GM23338 (cell line): ENCODE data around the gene CHST11. TPM values are rescaled to one million over a fixed set of nuclear protein-coding genes. Genes with fewer than 3 reads are reported as not detected.

ENCODE experiments used
- ATAC-seq: fragments of 200-7000 bp; cut with Tn5 transposase; 3 replicates; pipeline ENCODE4 v1.9.1; 2020
- DNase-seq: peaks from one replicate; pipeline ENCODE4 v3.0.0-alpha.2; 2015; ENCODE audit warnings: low spot score
- H2AFZ ChIP-seq: fragments of 200-600 bp; sonication (generic); 2 replicates; pipeline ENCODE4 v1.8.0; 2016; ENCODE audit warnings: antibody characterized with exemption, mild to moderate bottlenecking, moderate library complexity
- H3F3A ChIP-seq: fragments of 200-600 bp; sonication (generic); replicated peaks from 2 replicates; pipeline ENCODE4 v1.8.0; 2017; ENCODE audit warnings: antibody characterized with exemption, mixed run types, low read depth
- H3K27ac ChIP-seq: fragments of 200-600 bp; sonication (generic); 2 replicates; pipeline ENCODE4 v1.6.1; 2016; ENCODE audit warnings: low read depth
- H3K27me3 ChIP-seq: fragments of 200-600 bp; sonication (generic); 2 replicates; pipeline ENCODE4 v1.8.0; 2016; ENCODE audit warnings: mild to moderate bottlenecking, mixed run types, moderate library complexity; ENCODE audit not compliant: insufficient read depth
- H3K36me3 ChIP-seq: fragments of 200-600 bp; sonication (generic); 2 replicates; pipeline ENCODE4 v1.8.0; 2016; ENCODE audit warnings: mild to moderate bottlenecking; ENCODE audit not compliant: insufficient read depth
- H3K4me1 ChIP-seq: fragments of 200-600 bp; sonication (generic); 2 replicates; pipeline ENCODE4 v1.8.0; 2016; ENCODE audit warnings: mild to moderate bottlenecking, moderate library complexity; ENCODE audit not compliant: insufficient read depth
- H3K4me2 ChIP-seq: fragments of 200-600 bp; sonication (generic); 2 replicates; pipeline ENCODE4 v1.7.1; 2017; ENCODE audit warnings: mixed run types
- H3K4me3 ChIP-seq: fragments of 200-600 bp; sonication (generic); 2 replicates; pipeline ENCODE4 v1.6.1; 2016; ENCODE audit warnings: mixed run types
- H3K79me2 ChIP-seq: fragments of 200-600 bp; sonication (generic); replicated peaks from 2 replicates; pipeline ENCODE4 v1.8.0; 2017; ENCODE audit warnings: mild to moderate bottlenecking; ENCODE audit not compliant: insufficient read depth
- H3K9me2 ChIP-seq: fragments of 200-600 bp; sonication (generic); 2 replicates; pipeline ENCODE4 v1.8.0; 2017; ENCODE audit not compliant: insufficient read depth
- H4K20me1 ChIP-seq: fragments of 200-600 bp; sonication (generic); replicated peaks from 2 replicates; pipeline ENCODE4 v1.8.0; 2017; ENCODE audit warnings: mild to moderate bottlenecking; ENCODE audit not compliant: insufficient read depth
- H3K27ac Mint-ChIP-seq: 2 replicates; pipeline ENCODE4 v1.8.0; 2020; ENCODE audit warnings: inconsistent platforms, mild to moderate bottlenecking, moderate library complexity, mixed read lengths
- H3K27me3 Mint-ChIP-seq: 3 replicates; pipeline ENCODE4 v1.8.0; 2022; ENCODE audit warnings: low read depth, mild to moderate bottlenecking, moderate library complexity, mixed read lengths, inconsistent platforms; ENCODE audit not compliant: insufficient read depth, poor library complexity
- H3K36me3 Mint-ChIP-seq: 3 replicates; pipeline ENCODE4 v1.8.0; 2021; ENCODE audit warnings: low read depth, mild to moderate bottlenecking, inconsistent platforms, moderate library complexity, mixed read lengths
- H3K4me1 Mint-ChIP-seq: 3 replicates; pipeline ENCODE4 v1.8.0; 2020; ENCODE audit warnings: mild to moderate bottlenecking, inconsistent platforms, mixed read lengths
- H3K4me3 Mint-ChIP-seq: 3 replicates; pipeline ENCODE4 v1.8.0; 2021; ENCODE audit warnings: moderate library complexity, mild to moderate bottlenecking, inconsistent platforms, mixed read lengths
- H3K9me3 Mint-ChIP-seq: 3 replicates; pipeline ENCODE4 v1.8.0; 2020; ENCODE audit warnings: moderate library complexity, mild to moderate bottlenecking, inconsistent platforms, mixed read lengths
- CREB1 ChIP-seq: fragments of 250-450 bp; sonication (Bioruptor Pico); IDR thresholded peaks from 2 replicates; pipeline ENCODE4 v1.5.0; 2020; ENCODE audit warnings: low read depth, mild to moderate bottlenecking, moderate library complexity
- EZH2phosphoT487 ChIP-seq: fragments of 200-600 bp; sonication (generic); IDR thresholded peaks from one replicate; pipeline ENCODE4 v1.8.1; 2018; ENCODE audit warnings: antibody characterized with exemption; ENCODE audit not compliant: unreplicated experiment
- JUNB ChIP-seq: IDR thresholded peaks from one replicate; pipeline ENCODE4 v1.6.1; 2016; ENCODE audit warnings: antibody characterized with exemption; ENCODE audit not compliant: unreplicated experiment
- NANOG ChIP-seq: IDR thresholded peaks from 2 replicates; pipeline ENCODE4 v1.6.1; 2016; ENCODE audit warnings: antibody characterized with exemption, borderline replicate concordance
- POLR2AphosphoS5 ChIP-seq: IDR thresholded peaks from 2 replicates; pipeline ENCODE4 v1.6.1; 2016; ENCODE audit warnings: antibody characterized with exemption, low read depth
- STAT1 ChIP-seq: IDR thresholded peaks from one replicate; pipeline ENCODE4 v1.6.1; 2016; ENCODE audit warnings: antibody characterized with exemption; ENCODE audit not compliant: unreplicated experiment
- polyA plus RNA-seq: library from polyadenylated mRNA; unstranded; fragments of >200 nt; fragmentation: Nextera tagmentation; extraction: Ambion mirVana; gene quantifications from 2 replicates; pipeline ENCODE4 v1.2.1, GENCODE V29; 2016
- total RNA-seq: library from RNA; depleted of rRNA; stranded (reverse); fragments of >200 nt; shearing (Covaris generic); gene quantifications from 2 replicates; pipeline ENCODE4 v1.2.3, GENCODE V29; 2014
- TF ChIP-seq, protein P1 (sequence below): IDR thresholded peaks from one replicate; pipeline ENCODE4 v1.6.1; 2018; ENCODE audit warnings: antibody characterized with exemption; ENCODE audit not compliant: unreplicated experiment
- TF ChIP-seq, protein P2 (sequence below), 2 experiments: fragments of 200-600 bp in 1 of 2; sonication (generic) in 1 of 2; conservative IDR thresholded peaks; 2 replicates each; pipeline versions ENCODE4 v1.5.1 to v1.6.1; 2016 to 2017; ENCODE audit warnings: antibody characterized with exemption in 2 of 2, low read depth in 2 of 2, mild to moderate bottlenecking in 2 of 2, moderate library complexity in 1 of 2

Gene CHST11
- total and polyA plus RNA-seq, 2 experiments from 2014 or later: 7.7 to 25.7 TPM

DNA sequence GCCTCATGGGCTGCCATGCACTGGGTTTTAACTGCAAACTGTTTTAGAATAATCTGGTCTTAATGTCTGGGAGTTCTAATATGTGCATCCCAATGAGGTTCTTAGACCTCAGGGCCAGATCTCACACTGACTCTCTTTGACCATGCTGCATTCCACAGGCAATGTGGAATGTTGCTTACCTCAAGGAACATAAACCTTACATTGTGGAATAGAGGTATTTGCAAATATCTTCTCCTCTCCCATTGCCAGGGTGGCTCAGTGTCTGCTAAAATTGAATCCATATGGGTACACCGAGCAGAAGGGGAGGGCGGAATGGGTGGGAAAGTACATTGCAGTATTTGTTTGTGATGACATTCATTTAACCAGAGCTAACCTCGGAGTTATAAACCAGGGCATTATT, 78.6 kb downstream of the CHST11 start (continued):
- TF ChIP-seq, protein P1, sequence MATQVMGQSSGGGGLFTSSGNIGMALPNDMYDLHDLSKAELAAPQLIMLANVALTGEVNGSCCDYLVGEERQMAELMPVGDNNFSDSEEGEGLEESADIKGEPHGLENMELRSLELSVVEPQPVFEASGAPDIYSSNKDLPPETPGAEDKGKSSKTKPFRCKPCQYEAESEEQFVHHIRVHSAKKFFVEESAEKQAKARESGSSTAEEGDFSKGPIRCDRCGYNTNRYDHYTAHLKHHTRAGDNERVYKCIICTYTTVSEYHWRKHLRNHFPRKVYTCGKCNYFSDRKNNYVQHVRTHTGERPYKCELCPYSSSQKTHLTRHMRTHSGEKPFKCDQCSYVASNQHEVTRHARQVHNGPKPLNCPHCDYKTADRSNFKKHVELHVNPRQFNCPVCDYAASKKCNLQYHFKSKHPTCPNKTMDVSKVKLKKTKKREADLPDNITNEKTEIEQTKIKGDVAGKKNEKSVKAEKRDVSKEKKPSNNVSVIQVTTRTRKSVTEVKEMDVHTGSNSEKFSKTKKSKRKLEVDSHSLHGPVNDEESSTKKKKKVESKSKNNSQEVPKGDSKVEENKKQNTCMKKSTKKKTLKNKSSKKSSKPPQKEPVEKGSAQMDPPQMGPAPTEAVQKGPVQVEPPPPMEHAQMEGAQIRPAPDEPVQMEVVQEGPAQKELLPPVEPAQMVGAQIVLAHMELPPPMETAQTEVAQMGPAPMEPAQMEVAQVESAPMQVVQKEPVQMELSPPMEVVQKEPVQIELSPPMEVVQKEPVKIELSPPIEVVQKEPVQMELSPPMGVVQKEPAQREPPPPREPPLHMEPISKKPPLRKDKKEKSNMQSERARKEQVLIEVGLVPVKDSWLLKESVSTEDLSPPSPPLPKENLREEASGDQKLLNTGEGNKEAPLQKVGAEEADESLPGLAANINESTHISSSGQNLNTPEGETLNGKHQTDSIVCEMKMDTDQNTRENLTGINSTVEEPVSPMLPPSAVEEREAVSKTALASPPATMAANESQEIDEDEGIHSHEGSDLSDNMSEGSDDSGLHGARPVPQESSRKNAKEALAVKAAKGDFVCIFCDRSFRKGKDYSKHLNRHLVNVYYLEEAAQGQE: no peak
- TF ChIP-seq POLR2AphosphoS5 (no peak), CREB1 (no peak), NANOG (no peak), EZH2phosphoT487 (no peak), JUNB (no peak), STAT1 (no peak)
- TF ChIP-seq, protein P2, sequence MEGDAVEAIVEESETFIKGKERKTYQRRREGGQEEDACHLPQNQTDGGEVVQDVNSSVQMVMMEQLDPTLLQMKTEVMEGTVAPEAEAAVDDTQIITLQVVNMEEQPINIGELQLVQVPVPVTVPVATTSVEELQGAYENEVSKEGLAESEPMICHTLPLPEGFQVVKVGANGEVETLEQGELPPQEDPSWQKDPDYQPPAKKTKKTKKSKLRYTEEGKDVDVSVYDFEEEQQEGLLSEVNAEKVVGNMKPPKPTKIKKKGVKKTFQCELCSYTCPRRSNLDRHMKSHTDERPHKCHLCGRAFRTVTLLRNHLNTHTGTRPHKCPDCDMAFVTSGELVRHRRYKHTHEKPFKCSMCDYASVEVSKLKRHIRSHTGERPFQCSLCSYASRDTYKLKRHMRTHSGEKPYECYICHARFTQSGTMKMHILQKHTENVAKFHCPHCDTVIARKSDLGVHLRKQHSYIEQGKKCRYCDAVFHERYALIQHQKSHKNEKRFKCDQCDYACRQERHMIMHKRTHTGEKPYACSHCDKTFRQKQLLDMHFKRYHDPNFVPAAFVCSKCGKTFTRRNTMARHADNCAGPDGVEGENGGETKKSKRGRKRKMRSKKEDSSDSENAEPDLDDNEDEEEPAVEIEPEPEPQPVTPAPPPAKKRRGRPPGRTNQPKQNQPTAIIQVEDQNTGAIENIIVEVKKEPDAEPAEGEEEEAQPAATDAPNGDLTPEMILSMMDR (conservative IDR thresholded peaks at IDR 0.05; ENCODE audit: low read depth in 2 of 2): no peak

DNA sequence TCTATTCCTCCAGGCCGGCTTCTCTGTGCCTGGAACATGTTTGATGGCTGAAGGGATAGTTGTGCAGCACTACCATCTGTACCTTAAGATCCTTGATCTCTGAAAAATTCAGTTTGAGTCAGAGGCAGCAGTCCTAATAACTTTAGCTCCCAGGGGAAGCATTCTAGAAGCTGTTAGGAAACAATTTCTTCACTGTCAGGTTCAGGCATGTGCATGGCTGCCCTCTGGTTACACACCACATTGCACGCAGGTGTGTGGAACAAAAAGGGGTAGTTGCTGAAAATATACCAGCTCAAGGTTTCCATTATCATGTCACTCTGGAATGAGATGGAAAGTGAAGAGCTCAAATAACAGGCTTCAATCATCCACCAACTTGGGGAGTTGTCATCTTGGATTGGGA, 80.1 kb downstream of the CHST11 start:
- Mint-ChIP-seq H3K4me1 (peaks cover 36% of the 10 kb centered on the region), H3K36me3 (no peaks in the 10 kb centered on the region), H3K4me3 (no peak overlapping the region), H3K27me3 (peaks cover 3% of the 10 kb centered on the region), H3K27ac (no peak overlapping the region), H3K9me3 (no peaks in the 10 kb centered on the region)
- H3K9me2 ChIP-seq: 0 out of 2 replicates have a peak, but pooled peaks cover under 1% of the 10 kb centered on the region
- no peaks in the 10 kb centered on the region; the same call in 1 of the 2 replicates for H3K36me3 ChIP-seq
- H4K20me1 ChIP-seq: peaks cover 3% of the 10 kb centered on the region; the same call in 1 of the 2 replicates
- H3K79me2 ChIP-seq: no peaks in the 10 kb centered on the region
- ATAC-seq (no peak), DNase-seq (no peak)
- H3K27ac ChIP-seq: no peak overlapping the region
- H2AFZ ChIP-seq: no peak overlapping the region
- no peak overlapping the region for H3K4me3 ChIP-seq
- H3K4me1 ChIP-seq: peaks cover 37% of the 10 kb centered on the region
- H3K27me3 ChIP-seq: no peaks in the 10 kb centered on the region
- H3K4me2 ChIP-seq: no peak overlapping the region
- H3F3A ChIP-seq: no peaks in the 10 kb centered on the region
- no peak for TF ChIP-seq STAT1
- TF ChIP-seq, protein P1: no peak
- TF ChIP-seq, protein P2 (conservative IDR thresholded peaks at IDR 0.05; ENCODE audit: low read depth in 2 of 2): no peak
- no peak for TF ChIP-seq NANOG
- TF ChIP-seq POLR2AphosphoS5: no peak
